GM18861 (cell line): Measurements from ENCODE around the gene STIMATE.

Experiments used
- ATAC-seq: cut with Tn5 transposase; IDR thresholded peaks from one replicate; pipeline ENCODE4 v1.9.1; 2021; ENCODE audit not compliant: unreplicated experiment

The STIMATE gene

DNA sequence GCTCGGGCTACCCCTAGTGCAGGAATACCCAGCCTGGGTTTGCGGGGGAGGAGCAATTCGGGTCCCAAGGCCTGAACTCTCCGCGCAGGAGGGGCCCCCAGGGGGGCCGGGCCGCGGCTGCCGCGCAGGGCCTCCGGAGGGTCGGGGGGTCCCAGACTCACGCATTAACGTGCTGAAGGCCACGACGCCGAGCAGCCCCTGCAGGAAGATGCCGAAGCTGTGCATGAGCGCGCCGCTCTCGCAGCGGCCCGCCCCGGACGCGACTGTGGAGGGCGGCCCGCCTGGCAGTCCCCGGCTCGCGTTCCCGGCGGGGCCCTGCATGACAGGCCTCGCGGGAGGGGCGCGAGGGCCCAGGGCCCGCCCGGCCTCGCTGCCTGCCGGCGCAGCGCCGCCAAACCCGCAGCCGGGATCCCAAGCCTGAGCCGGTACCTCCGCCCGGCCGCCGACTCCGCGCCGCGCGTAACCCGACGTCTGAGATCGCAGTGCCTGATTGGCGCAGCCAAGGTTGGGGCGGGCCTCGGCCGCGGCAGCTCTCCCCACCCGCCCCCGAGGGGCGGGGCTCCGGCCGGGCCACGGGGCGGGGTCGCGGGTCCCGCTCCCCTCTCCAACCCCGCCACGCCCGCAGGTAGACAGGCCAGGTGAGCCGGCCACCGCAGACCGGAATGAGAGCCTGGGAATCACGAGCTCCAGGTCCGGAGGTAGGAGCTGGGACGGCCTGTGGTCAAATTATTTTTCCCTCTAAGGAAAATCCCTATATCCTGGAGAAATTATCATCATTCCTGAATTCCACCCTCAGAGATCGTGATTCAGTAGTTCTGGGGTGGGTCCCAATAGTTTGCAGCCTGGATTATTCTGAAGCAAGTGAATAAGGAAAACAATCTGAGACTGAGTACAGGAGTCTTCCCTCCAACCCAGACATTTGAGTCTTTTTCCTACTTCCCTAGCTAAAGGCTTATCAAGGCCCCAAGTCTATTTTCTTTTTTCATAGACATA, at the start of gene STIMATE:
Gene STIMATE, minus strand, starts transcription at position 419 of the 993 bp plus-strand sequence. Its CDS starts 98 bp downstream, at position 321.
- ATAC-seq: peak; percentile 83

GRCh38 chr3:52939600-52939999, 42.3 kb upstream of the STIMATE start:
- ATAC-seq: no peak

DNA sequence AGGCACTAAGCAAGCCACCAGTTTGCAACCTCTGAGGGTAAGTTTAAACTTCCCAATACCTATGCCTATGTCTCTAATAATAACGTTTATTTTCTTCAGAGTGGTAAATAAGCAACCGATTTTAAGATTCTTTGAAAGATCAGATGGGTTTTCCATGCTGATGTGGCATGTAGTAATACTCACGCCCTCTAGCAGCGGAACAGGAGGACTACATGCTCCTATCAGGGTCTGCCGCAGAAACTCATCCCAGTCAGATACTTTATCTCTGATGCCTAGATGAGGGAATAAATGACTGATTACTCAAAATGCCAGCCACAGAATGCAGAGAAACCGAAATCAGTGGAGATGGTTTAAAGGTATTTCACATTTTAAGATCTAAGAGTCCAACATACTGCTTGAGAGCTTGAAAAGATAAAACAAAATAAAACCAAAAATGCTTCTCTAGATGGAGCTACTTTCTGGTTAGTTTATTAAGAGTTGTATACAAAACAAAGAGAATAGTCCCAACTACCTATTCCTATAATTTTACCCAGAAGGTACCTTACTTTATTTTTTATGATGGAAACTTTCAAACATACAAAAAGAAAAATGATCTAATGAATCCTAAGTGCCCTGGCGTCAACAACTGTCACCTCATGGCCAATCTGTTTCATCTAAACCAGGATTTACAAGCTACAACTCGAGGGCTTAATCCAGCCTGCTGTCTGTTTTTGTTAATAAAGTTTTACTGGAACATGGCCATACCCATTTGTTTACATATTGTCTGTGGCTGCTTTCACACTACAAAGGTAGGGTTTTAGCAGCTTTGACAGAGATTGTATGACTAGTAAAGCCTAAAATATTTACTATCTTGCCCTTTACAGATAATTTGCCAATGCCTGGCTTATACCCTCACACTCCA, 37.5 kb upstream of the STIMATE start:
- ATAC-seq: no peak

- ATAC-seq: no peak
Measured at GRCh38 chr3:52931889-52932288, 34.5 kb upstream of the STIMATE start.

GRCh38 chr3:52931328-52931727, 34.0 kb upstream of the STIMATE start:
- no peak for ATAC-seq

DNA sequence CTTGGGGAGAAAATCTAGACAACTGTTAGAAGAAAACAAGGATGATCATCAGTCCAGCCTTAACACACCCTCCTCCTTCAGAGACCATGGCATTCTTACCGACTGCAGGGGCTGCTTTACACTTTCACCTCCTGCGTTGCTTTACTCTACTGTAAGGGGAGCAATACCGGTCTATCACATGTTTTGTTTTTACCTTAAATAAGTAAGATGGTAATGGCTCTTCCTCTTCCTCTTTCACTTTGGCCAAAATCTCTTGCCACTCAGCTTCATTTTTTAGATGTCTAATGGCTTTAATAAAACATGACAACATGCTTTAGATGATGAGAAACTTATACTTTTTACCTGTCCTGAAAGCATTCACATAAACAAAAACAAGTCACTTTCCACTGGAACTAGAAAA, 33.4 kb upstream of the STIMATE start:
- ATAC-seq: no peak

DNA sequence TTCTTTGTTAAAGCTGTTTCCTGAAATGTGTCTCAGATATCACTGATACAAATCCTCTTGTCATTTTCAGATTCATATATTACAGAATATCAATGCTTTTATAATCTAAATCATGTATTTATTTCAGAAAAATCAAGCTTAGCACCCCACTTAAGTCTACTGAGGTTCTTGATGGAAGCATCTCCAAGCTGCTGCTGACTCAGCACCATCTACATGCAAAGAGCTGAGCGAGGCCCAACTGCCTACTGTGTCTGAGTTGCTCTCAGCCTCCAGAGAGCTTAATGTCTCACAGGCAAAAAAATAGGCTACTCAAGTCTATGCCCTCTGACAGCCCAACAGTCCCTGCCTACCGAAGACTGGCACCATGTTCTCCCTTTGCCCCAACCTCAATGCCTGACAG, 29.2 kb upstream of the STIMATE start:
- ATAC-seq: no peak

DNA sequence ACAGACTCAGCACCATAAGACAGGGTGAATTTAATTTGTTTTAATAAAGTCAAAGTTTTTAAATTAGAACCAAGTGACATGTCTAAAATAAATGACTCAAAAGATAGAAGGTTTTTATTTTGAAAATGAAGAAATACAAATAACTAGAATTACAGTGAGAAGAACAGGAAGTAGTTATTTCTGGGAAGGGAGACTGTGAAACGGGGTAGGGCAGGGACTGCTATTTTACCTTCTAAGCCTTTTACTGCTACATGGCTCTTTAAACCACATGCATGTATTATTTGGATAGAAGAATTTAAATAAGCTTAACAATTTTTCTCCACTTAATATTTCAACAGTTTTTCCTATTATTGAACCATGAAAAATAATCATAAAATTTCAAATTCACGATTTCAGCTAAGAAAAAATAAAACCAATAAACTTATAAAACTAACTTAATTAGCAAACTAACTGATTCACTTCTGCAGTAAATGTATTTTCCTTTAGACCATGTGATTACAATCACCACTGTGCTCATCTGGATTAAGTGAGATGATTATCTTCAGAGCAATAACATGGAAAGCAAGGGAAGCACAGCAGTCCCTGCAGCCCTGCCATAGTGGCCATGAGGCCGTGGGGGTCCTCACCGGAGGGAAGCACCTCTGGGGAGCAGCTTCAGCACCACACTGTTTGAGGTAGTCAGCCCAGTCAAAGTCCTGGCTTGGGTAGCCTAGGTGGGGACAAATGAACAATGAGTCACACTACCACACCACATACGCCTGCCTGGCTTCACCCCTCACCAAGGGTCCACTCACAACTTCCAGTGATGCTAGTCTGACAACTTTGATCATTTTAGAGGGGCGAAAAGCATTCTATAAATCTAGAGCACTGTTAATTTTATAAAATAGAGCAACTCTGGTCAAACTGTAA, 28.3 kb upstream of the STIMATE start:
- ATAC-seq: no peak

DNA sequence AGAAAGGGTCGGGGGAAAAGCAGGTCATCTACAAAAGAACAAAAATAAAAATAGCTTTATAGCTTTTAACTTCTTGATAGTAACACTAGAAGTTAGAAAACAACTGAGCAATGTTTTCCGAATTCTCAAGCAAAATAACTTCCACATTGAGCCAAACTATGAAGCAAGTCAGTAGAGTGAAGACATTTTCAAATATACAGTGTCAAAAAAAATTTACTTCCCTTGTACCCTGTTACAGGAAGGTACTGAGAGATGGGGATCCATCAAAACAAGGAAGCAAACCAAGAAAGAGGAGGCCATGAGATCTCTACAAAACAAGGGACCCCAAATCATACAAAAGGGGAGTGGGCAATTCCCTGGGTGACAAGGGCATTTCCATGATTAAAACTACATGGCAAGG, 26.6 kb upstream of the STIMATE start:
- ATAC-seq: no peak

DNA sequence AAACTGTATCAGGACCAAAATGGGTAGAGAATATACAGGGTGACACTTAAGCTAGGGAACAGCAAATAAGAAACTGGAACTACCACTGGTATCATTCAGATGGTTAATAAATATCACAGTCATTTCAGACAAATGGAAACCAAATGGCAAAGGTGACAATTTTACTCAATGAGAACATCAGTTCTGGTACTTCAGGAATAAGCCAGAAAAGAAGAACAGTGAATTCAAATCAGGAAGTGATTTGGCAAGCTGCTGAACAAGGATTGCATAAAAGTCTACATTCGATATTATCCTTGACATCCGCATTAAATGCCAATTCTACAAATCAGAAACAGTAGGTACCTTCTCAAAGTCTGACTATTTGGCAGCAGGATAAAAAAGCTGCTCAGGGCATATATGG, 23.5 kb upstream of the STIMATE start:
- ATAC-seq: no peak

DNA sequence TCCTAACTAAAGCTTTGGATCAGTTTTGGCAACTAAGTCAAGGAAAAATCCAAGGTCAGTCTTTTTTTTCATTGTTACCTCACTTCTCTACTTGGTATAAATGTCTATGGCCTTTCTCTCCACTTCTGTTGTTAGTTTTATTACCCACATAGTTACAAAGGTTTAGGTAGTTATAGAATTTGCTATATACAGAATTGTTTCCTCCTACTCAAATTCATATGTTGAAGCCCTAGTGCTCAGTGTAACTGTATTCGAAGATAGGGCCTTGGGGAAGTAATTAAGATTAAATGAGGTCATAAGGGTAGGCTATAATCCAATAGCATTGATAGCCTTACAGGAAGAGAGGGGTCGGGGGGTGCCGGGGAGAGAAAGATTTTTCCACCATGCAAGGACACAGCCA, 19.7 kb upstream of the STIMATE start:
- no peak for ATAC-seq

- ATAC-seq: no peak
Measured at GRCh38 chr3:52915294-52915693, 17.9 kb upstream of the STIMATE start.

GRCh38 chr3:52912885-52913731, 15.8 kb upstream of the STIMATE start:
- no peak for ATAC-seq

DNA sequence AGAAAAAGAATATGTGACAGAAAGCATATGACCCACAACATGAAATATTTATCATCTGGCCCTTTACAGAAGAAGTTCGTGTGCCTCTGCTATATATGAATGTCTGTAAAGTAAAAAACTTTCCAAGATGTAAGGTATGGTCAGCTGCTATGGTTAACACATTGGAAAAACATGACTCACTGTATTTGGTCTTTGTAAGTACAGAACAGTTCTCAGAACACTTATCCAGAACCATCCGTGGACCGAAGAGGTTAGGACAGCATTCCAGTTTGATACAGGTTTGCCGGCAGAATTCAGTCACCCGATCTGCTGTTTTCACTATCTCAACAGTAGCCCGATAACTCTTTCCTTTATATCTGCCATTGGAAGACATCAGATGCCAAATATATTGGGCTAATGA, 13.5 kb upstream of the STIMATE start:
- ATAC-seq: no peak

DNA sequence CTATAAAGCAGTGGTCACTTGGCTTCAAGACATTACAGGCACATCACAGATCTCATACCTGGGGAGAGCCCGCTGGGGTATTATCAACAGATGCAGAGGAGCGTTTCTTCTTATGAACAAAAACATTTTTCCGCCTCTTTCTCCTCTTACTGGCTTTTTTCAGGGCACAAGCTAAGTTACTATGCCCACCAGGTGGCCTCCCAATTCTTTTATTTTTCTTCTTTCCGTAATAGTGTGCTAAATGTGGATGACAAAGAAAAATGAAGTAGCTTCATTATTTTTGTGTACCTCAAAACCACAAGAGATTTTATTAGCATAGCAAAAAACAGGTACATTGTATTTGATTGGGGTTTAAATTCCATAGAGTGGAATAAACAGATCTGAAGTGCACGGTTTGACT, 10.1 kb upstream of the STIMATE start:
- no peak for ATAC-seq

- ATAC-seq: no peak
Measured at GRCh38 chr3:52904552-52904951, 7.2 kb upstream of the STIMATE start.

- ATAC-seq: no peak
Measured at GRCh38 chr3:52904000-52904399, 6.7 kb upstream of the STIMATE start.

- ATAC-seq: no peak
Measured at GRCh38 chr3:52896613-52897012, 735 bp downstream of the STIMATE start.

DNA sequence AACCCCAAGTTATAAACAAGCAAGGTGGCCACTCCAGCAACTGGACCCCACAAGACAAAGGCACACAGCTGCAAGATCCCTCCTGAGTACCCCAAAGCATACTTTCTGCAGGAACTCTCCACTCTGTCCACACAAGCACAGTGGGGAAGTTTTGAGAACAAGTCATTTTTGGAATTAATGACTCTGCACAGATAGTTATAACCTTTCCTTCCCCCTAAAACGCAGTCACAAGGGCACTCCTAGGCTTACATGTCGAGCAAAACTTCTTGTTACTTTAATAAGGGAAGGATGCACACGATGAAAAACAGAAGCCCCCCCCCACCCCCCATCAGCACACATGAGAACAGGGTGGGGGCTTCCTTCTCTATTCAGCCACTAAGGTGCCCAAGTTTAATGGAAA, 1.2 kb downstream of the STIMATE start:
- no peak for ATAC-seq

DNA sequence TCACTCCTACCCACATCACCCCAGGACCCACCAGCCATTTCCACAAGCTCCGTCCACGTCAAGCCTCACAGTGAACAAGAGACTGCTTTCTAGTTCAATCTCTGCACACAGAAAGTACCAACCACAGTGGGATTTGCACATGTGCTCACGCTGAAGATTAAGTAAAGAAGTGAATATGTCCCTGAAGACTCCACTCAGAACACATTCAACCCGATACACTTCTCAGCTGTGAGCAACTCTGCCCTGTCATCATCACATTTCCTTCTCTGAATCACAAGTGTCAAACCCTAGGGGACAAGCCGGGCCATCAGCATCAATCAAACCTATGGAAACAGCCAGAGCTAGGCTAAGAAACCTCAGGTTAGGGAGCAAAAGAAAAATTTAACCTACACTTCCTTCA, 1.9 kb downstream of the STIMATE start:
- no peak for ATAC-seq
